GM21737 (cell line): Measurements from ENCODE around the gene DYRK3.
A peak's percentile ranks its signal among the peaks of the same experiment; 100 is the strongest.
"Not testable (repeated sequence)": the region's sequence is repeated elsewhere in the genome, so short reads cannot be mapped to it uniquely, and the experiment has no call there.

Experiments used
- ATAC-seq: cut with Tn5 transposase; IDR thresholded peaks from one replicate; pipeline ENCODE4 v1.9.1; 2021; ENCODE audit warnings: mild to moderate bottlenecking, moderate library complexity; ENCODE audit not compliant: unreplicated experiment

The DYRK3 gene

DNA sequence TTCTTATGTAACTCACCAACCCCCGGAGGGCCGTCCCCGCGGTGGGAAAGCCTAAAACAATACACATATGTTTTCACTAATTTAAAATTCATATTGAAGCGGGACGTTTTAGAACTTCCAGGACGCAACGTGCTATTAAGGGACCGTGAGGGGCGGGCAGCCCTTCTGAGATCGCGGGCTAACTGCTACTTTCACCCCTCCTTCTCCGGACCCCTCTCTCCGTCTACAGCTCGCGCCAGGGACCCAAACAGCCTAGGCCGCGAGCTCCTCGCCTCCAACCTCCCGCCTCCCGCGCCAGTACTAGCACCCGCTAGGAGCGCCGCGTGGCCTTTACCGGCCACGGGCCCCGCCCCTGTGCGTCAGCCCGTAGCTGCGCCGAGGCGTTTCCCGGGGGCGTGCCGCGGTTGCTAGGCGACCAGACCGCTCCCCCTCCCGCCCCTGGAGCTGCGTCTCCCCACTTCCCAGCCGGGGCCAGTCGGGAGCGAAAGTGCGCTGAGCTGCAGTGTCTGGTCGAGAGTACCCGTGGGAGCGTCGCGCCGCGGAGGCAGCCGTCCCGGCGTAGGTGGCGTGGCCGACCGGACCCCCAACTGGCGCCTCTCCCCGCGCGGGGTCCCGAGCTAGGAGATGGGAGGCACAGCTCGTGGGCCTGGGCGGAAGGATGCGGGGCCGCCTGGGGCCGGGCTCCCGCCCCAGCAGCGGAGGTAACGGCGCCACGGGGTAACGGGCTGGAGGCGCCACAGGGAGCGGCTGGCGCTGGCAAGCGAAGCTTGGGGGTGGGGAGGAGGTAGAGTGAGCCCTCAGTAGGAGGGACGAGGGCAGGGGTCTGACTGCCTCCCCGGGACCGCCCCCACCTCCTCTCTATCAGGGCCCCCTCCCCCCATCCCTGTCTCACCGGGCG is at the start of gene DYRK3:
Gene DYRK3 (plus strand): TSS at position 457 of the 898 bp plus-strand sequence. CDS start 168 bp downstream, at position 625.
- peak; percentile 84 for ATAC-seq

DNA sequence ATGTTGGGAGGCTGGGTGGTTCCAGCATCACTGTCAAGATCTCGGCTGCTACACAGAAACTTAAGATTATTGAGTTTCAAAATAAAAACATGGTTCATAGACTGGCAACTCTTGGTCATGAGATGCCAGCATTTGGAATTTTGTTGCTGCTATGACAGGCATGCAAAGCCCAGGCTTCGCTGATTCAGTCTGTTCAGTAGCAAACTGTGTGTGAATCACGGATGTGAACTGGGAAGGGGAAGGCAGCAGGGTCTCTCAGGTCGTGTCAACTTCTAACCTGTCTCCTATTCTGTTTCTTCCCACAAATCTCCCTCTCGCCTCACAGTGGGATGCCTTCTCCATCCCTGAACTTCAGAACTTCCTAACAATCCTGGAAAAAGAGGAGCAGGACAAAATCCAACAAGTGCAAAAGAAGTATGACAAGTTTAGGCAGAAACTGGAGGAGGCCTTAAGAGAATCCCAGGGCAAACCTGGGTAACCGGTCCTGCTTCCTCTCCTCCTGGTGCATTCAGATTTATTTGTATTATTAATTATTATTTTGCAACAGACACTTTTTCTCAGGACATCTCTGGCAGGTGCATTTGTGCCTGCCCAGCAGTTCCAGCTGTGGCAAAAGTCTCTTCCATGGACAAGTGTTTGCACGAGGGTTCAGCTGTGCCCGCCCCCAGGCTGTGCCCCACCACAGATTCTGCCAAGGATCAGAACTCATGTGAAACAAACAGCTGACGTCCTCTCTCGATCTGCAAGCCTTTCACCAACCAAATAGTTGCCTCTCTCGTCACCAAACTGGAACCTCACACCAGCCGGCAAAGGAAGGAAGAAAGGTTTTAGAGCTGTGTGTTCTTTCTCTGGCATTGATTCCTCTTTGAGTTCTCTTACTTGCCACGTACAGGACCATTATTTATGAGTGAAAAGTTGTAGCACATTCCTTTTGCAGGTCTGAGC is 48.6 kb upstream of the DYRK3 start:
- no peak for ATAC-seq

DNA sequence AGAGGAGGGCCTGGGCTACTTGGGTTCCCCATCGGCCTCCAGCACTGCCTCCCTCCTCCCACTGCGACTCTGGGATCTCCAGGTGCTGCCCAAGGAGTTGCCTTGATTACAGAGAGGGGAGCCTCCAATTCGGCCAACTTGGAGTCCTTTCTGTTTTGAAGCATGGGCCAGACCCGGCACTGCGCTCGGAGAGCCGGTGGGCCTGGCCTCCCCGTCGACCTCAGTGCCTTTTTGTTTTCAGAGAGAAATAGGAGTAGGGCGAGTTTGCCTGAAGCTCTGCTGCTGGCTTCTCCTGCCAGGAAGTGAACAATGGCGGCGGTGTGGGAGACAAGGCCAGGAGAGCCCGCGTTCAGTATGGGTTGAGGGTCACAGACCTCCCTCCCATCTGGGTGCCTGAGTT is 47.4 kb upstream of the DYRK3 start:
- no peak for ATAC-seq

DNA sequence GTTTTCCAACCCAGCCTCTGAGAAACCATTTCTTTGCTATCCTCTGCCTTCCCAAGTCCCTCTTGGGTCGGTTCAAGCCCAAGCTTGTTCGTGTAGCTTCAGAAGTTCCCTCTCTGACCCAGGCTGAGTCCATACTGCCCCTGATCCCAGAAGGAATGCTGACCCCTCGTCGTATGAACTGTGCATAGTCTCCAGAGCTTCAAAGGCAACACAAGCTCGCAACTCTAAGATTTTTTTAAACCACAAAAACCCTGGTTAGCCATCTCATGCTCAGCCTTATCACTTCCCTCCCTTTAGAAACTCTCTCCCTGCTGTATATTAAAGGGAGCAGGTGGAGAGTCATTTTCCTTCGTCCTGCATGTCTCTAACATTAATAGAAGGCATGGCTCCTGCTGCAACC is 46.8 kb upstream of the DYRK3 start:
- ATAC-seq, result no peak

DNA sequence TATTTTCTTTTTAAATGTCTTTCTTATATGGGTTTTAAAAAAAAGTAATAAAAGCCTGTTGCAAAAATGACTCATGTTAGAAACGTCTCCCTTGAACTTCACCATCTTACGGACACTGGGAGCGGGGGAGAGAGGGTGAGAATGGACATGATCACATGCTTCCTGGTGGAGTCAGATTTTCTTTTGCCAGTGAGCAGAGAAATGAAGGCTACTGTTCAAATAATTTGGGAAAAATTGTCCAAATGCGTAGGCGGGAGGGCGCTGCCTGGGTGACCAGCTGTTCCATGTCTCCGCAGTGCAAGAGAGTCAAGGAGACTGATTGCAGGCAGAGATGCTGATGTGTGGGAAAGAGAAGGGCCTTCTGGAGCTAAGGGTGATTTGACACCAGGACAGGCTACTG is 46.1 kb upstream of the DYRK3 start:
- ATAC-seq, result no peak

DNA sequence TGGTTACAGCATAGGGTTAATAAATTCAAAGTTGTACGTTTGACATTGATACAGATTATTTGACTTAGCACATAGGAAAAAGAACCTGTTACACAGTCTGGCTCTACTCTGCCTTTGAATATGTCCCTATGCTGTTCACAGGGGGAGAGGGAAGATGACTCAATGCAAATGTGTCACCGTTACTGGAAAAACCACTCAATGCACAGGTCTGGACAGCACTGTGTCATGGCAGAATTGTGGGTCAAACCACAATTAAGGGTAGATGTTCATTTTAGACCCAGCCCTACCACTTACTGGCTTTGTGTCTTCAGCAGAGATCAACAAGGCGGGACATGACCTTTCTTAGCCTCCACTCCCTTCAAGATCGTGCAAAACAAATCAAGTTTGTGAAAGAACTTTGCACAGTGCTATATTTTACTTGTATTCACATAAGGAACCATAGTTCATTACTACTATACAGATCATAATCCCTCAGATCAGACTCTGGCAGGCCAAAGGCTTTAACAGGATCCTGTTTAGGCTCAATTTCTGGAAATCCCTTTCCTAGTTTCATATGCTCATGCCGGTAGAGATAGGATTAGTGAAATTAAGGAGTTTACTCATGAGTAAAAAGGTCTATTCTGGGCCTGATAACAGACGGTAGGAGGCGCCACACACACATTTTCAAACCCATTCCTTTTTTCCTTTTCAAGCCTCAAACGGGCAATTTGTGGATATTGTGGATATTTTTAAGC is 45.1 kb upstream of the DYRK3 start:
- ATAC-seq, result no peak

DNA sequence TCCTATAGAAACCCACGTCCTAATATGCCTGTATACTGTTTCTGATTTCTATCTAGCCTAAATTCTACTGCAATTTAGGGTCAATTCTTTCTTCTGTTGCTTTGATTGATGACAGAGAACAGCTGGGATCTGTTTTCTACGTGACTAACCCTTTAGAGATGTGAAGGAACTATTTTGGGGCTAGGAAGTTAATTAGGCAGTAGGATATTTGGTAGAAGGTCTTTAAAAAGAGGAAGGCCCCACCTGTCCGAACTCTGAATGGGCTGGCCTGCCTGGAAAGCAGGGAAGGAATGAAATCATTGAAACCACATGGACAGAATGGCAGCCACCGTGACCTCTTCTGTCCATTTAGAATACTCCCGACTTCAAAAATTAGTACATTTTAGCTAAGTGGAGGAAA is 44.1 kb upstream of the DYRK3 start:
- ATAC-seq, result no peak

DNA sequence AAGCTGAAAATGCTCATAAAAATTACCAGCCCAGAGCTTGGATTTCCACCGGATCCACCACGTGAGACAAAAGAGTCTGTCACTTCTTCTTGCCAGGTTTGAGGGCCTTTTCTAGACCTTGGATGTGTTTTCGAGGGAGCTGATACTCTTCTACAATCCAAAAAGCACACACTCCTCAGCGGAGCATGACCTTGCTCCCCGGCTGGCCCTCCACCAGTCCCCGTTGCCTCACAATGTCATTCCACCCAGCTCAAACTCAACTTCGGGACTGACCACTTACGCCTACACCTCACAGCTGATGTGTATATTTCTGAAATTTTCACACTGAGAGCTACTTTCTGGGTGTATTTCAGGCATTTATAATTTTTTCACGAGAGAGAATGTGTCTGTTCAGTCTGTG is 43.6 kb upstream of the DYRK3 start:
- ATAC-seq, result no peak

DNA sequence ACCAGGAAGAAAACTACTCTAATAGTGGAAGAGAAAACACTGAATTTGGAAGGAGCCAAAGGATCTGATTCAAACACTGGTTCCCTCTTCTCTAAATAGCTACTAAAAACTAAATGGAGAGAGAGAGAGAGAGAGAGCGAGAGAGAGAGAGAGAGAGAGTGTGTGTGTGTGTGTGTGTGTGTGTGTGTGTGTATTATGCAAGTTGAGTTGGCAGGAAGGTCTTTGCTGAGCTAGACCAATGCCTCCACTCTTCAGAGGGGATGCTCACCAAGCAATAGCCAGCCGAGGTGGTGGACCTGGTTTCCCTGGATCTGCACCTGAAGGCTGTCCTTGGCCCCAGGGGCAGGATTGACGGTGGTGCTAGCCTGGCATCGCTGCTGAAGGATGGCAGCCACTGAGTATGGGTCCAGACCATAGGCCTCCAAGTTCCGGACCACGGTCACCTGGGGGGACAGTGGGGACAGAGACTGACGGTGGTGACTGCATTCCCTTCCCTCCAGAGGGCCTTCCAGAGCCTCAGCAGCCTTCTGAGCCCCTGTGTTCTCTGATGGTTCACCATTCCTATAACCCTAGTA is 41.9 kb upstream of the DYRK3 start:
- no peak for ATAC-seq

DNA sequence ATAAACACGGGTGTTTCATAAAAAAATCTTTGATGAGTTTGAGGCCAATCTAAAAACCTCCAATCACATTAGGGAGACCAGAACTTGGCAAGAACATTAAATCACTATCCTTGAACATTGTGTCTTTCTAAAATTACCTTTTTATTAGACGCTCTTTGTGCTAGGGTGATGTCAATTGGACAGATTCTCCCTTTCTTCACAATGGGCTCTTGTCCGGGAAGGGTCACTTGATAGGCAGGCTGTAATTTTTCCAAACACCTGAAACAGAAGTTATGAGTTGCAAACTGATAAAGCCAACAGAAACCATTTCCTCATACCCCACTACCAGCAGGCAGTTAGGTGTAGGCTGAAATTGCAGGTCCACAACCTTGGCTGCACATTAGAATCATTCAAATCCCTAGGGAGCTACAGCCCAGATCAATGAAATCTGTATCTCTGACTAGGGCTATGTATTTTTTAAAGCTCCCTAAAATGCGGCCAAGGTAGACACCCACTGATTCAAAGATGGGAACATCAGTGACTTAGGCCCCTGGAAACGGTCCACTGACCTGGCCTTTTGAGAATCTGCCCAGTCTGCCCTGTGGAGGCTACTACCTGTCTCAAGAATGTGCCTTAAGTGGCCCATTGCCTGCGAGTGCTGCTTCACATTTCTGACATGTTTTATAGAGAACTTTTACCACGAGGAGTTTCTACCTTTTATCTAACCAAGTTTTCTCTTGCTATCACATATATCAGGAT is 39.6 kb upstream of the DYRK3 start:
- ATAC-seq, result no peak

DNA sequence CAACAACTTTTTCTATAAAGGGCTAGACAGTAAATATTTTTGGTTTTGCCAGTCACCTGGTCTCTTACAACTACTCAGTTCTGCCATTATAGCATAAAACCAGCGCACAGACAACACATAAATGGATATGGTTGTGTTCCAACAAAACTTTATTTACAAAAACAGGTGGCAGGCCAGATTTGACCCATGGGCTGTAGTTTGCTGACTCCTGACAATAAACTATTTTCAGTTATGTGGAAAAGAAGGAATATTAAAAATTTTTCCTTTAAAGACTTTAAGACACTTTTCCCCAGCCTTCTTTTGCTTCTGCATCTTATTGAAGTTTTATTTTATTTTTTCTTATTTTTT is 39.0 kb upstream of the DYRK3 start:
- no peak for ATAC-seq

DNA sequence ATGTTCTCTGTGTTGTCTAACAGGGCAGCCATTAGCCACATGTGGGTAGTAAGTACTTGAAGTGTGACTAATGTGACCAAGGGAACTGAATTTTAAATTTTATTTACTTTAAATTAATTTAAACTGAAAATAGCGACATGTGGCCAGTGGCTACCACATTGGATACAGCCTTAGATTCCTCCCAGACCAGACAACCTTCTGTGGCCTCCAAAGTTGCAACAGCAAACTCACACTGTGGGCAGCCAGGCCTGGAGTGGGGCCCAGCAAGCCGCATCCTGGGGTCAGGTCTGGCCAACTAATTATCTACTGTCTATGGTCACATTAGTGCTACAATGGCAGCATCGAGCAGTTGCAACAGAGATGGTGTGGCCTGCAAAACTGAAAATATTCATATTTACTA is 34.8 kb upstream of the DYRK3 start:
- no peak for ATAC-seq

DNA sequence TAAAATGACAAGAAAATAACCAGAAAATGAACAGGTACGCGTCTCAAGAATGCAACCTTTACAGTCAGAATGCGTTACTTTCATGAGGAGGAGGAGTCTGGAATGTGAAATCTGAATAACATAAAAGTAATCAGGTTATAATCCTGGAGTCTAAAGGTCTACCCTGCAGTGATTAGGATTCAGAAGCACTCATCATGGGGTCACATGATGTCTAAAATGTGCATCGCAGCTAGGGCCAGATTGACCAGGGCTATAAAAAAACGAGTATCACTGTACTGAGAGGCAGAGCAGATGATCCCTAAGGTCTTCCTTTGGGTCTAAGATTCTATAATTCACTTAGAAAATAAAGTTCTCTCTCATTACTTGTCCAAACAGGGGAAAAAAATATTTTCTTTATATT is 30.5 kb upstream of the DYRK3 start:
- no peak for ATAC-seq

DNA sequence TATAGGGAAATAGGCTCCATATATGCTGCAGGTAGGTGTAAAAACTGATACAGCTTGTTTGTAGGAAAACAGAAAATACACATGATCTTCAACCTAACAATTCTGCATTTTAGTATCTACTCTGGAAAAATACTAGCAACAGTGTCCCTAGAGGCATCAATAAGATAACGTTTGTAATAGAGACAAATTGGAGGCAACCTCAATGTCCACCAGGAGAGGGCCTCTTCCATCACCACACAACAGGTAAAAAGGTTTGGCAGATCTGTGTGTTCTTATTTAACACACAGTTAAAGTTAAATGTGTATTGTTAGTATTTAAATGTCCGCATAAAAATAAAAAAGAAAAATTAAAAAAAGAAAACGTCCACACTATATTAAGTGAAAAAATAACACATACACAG is 28.5 kb upstream of the DYRK3 start:
- no peak for ATAC-seq

DNA sequence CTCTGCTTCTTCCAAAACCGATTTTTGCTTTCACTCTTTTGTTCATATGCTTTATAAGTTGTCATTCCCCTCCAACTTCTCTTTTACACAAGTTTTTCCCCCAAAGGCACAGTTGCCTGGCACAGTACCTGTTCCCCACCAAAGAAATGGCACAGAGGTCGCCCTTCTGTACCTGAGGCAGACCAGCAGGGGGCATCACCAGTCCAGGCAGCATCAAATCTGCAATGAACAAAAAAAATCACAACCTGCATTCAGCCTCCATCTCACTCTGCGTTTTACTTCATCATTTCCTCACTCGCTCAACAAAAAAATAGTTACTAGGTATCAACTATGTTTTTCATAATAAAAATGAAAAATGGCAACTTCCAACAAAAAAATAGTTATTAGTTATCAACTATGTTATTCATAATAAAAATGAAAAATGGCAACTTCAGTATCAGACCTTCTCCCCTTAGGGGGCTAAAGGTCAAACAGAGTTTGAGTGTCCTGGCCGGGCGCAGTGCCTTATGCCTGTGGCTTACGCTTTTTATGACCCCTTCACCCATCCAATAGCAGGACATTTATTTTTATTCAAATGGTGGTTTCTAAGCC is 27.1 kb upstream of the DYRK3 start:
- ATAC-seq, result no peak

DNA sequence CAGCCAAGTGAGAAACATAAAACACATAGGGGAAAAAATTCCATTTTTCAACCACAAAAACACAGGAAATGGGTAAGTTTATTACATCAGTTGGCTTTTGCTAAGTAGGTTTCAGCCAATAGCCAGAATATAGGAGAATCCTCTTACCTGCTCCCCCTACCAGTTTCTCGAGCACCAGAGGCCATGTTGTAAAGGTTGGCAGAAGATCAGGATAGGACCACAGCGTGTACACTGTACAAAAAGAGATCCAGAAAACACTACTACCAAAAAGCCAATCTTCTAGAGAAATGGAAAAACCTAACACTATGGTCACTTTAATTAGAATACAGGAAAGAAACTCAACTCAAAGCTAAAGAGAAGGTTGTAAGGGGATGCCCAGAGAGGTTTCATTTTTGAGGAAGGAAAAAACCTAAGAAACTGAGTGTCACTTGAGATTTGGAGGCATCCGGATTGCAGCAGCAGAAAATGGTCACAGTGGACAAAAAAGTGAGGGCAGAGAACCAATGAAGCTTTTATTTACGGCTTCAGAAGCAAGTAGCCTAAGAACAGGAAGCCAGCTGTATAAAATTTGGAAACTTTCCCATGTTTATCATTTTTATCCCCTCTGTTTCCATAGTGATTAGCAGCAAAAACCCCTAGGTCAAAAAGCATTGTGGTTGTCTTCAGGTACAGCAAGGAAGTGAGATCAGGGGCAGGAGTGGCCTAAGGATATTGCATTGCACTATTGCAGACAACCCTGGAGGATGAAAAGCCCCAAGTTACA is 25.9 kb upstream of the DYRK3 start:
- peak; percentile 30 for ATAC-seq

DNA sequence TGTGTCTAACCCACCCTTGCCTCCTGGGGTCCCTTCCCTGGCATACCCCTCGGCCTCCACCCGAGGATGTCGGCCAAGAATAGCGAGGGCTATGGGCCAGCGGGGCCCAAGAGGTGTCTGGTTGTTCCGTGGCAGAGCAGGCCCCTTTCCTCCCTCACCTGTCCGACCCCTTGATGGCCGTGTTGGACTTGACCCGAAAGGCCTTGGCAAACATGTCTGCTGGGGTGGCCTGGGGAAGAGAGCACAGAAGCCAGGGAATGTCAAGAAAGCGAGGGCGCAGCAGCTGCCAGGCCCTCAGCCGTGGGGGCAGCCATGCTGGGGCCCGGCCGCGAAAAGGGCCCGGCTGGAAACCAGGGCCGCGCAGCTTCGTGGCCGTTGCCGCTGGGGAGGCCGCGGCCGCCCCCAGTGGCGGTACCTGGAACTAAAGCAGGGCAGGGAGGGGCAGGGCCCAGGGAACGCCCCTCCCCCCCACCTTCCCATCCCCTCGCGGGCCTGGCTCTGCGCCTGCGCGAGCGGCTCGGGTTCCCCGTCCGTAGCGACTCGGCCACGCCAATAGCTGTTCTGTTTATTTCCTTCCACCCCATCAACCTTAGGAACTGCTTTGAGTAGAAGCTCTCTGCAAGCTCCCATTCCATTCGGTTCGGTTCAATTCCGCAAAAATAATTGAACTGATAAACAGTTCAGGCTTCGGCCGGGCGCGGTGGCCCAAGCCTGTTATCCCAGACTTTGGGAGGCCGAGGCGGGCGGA is 23.0 kb upstream of the DYRK3 start, which contains the start of gene EIF2D:
Gene EIF2D (minus strand): TSS at position 337 of the 748 bp plus-strand sequence. CDS start 123 bp downstream, at position 214.
- ATAC-seq, result peak; percentile 76

DNA sequence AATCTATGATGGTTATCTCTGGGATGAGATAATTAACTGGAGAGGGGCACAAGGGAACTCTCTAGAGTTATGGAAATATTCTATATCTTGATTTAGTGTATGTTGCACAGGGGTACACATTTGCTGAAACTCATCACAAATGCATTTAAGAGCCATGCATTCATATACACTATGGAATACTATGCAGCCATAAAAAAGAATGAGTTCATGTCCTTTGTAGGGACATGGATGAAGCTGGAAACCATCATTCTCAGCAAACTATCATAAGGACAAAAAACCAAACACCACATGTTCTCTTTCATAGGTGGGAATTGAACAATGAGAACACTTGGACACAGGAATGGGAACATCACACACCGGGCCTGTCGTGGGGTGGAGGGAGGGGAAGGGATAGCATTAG is 8.9 kb upstream of the DYRK3 start:
- not testable (repeated sequence) for ATAC-seq
